ENCODE measurements around the gene WHRN. TPM values are rescaled to one million over a fixed set of nuclear protein-coding genes. Genes with fewer than 3 reads are reported as not detected.
A peak's percentile ranks its signal among the peaks of the same experiment; 100 is the strongest.

The WHRN gene
- total and polyA plus RNA-seq, 9 of the 15 experiments (the other 6 are each of a cell fraction or from before 2014, with no cell fraction given): 0.31 to 14.1 (median 3.0) TPM

GRCh38 chr9:114456929-114457328, 48.3 kb downstream of the WHRN start:
- FAIRE-seq (no peak), DNase-seq (ENCODE audit: extremely low read depth in 1 of 4, low spot score in 3 of 4) (no peak), ATAC-seq (no peak)
- TF ChIP-seq ZNF431 (CRISPR knock-in tag; IDR thresholded peaks at IDR 0.05): no peak
- TF ChIP-seq ZC3H11A (IDR thresholded peaks at IDR 0.05; ENCODE audit: low read depth, low read length): no peak
- TF ChIP-seq FOSL1 (tag; conservative IDR thresholded peaks at IDR 0.05): peak; percentile 54
- no peak for TF ChIP-seq STAT5A (IDR thresholded peaks at IDR 0.05; ENCODE audit: borderline replicate concordance, low read length)
- no peak for TF ChIP-seq CTBP1 (IDR thresholded peaks at IDR 0.05; ENCODE audit: borderline replicate concordance)
- Histone ChIP-seq H3K27ac (ENCODE audit: extremely low read depth, low read depth, low read length) (no peak overlapping the region), H2AFZ (ENCODE audit: low read depth, low read length) (no peak overlapping the region), H3K4me2 (ENCODE audit: insufficient read depth, low read length) (no peak overlapping the region), H3K9me1 (ENCODE audit: control insufficient read depth, insufficient read depth, low read length) (no peaks in the 10 kb centered on the region), H3K4me3 (no peak overlapping the region), H3K36me3 (ENCODE audit: control insufficient read depth, insufficient read depth, low read length) (no peaks in the 10 kb centered on the region), H3K4me1 (replicated peaks in 1 of 2; ENCODE audit: control insufficient read depth in 2 of 2, insufficient read depth in 2 of 2, low read length in 2 of 2) (no peaks in the 10 kb centered on the region), H3K27me3 (ENCODE audit: control insufficient read depth in 2 of 2, insufficient read depth in 2 of 2, low read length in 2 of 2) (no peaks in the 10 kb centered on the region), H3K79me2 (ENCODE audit: control insufficient read depth, insufficient read depth, low read length) (no peaks in the 10 kb centered on the region), H3K9me3 (replicated peaks; ENCODE audit: control insufficient read depth, insufficient read depth, low read depth, low read length) (no peaks in the 10 kb centered on the region), H3K9ac (ENCODE audit: insufficient read depth in 1 of 2, low read depth in 2 of 2, low read length in 2 of 2) (no peak overlapping the region), H4K20me1 (replicated peaks; ENCODE audit: control insufficient read depth, insufficient read depth, low read length) (no peaks in the 10 kb centered on the region)
- no TSS peak for BruUV-seq (replicated peaks)
- in situ Hi-C loops (cut with MboI): no loop called here
- POLR2A ChIA-PET: interaction anchor here (1.3 kb wide), 1 partner anchor 9 kb away, joined by 3 read pairs; no protein-coding TSS in a partner anchor
- 36% methylated on average over 1 of the region's 1 CpG for WGBS (ENCODE audit: insufficient coverage, low coverage, missing lambda C conversion rate)
- intact Hi-C loops (cut with micrococcal nuclease): no loop called here
- CTCF ChIA-PET (ENCODE audit: low intra/inter-chr PET ratio): no interaction called here

GRCh38 chr9:114454652-114455051, 50.6 kb downstream of the WHRN start:
- no peaks in the 10 kb centered on the region for H3K9me3 ChIP-seq (replicated peaks; ENCODE audit: control insufficient read depth, insufficient read depth, low read depth, low read length)
- H3K36me3 ChIP-seq (ENCODE audit: control insufficient read depth, insufficient read depth, low read length): no peaks in the 10 kb centered on the region
- FAIRE-seq (no peak), ATAC-seq (no peak), DNase-seq (ENCODE audit: extremely low read depth in 1 of 4, low spot score in 3 of 4) (no peak)
- no peaks in the 10 kb centered on the region for H3K9me1 ChIP-seq (ENCODE audit: control insufficient read depth, insufficient read depth, low read length)
- TF ChIP-seq NFIC (IDR thresholded peaks at IDR 0.05) (no peak), RREB1 (CRISPR knock-in tag; IDR thresholded peaks at IDR 0.05) (no peak), CAMTA2 (CRISPR knock-in tag; conservative IDR thresholded peaks at IDR 0.05) (no peak), NFYB (IDR thresholded peaks at IDR 0.05; ENCODE audit: extremely low read depth, insufficient read length) (no peak), HMG20B (CRISPR knock-in tag; IDR thresholded peaks at IDR 0.05) (no peak)
- no TSS peak for BruUV-seq (replicated peaks)
- no peaks in the 10 kb centered on the region; a peak in 1 of 5 replicates for H3K4me1 ChIP-seq (replicated peaks in 1 of 2; ENCODE audit: control insufficient read depth in 2 of 2, insufficient read depth in 2 of 2, low read length in 2 of 2)
- H3K4me3 ChIP-seq: no peak overlapping the region
- ChIA-PET CTCF (ENCODE audit: low intra/inter-chr PET ratio) (no interaction called here), POLR2A (interaction anchor here (0.7 kb wide), 1 partner anchor 31 kb away, joined by 3 read pairs; no protein-coding TSS in a partner anchor)
- in situ Hi-C loops (cut with MboI): no loop called here
- H4K20me1 ChIP-seq (replicated peaks; ENCODE audit: control insufficient read depth, insufficient read depth, low read length): no peaks in the 10 kb centered on the region
- H3K4me2 ChIP-seq (ENCODE audit: insufficient read depth, low read length): no peak overlapping the region
- intact Hi-C loops (cut with micrococcal nuclease): no loop called here
- H2AFZ ChIP-seq (ENCODE audit: low read depth, low read length): no peak overlapping the region
- H3K27ac ChIP-seq (ENCODE audit: extremely low read depth, low read depth, low read length): no peak overlapping the region
- H3K27me3 ChIP-seq (ENCODE audit: control insufficient read depth in 2 of 2, insufficient read depth in 2 of 2, low read length in 2 of 2): no peaks in the 10 kb centered on the region
- WGBS (ENCODE audit: insufficient coverage, low coverage, missing lambda C conversion rate): 72% methylated on average over 1 of the region's 1 CpG
- no peak overlapping the region for H3K9ac ChIP-seq (ENCODE audit: insufficient read depth in 1 of 2, low read depth in 2 of 2, low read length in 2 of 2)
- H3K79me2 ChIP-seq (ENCODE audit: control insufficient read depth, insufficient read depth, low read length): no peaks in the 10 kb centered on the region

Data from K562 (cell line).